Large intestine (tissue), 3 donors: ENCODE measurements around the gene POM121C. TPM values are rescaled to one million over a fixed set of nuclear protein-coding genes. Genes with fewer than 3 reads are reported as not detected.
A peak's percentile ranks its signal among the peaks of the same experiment; 100 is the strongest.
"Not testable (repeated sequence)": the region's sequence is repeated elsewhere in the genome, so short reads cannot be mapped to it uniquely, and the experiment has no call there.

Source experiments
- DNase-seq, 2 donors: peaks; one replicate each; pipeline versions ENCODE4 v3.0.0 to v3.0.0-alpha.2; 2013
- H3K27ac ChIP-seq: one replicate; pipeline ENCODE4 v1.5.1; 2013; ENCODE audit warnings: low read length
- H3K27me3 ChIP-seq: 2 replicates; pipeline ENCODE4 v1.6.1; 2013; ENCODE audit warnings: low read length; ENCODE audit not compliant: control insufficient read depth, insufficient read depth
- H3K36me3 ChIP-seq: 2 replicates; pipeline ENCODE4 v1.6.1; 2013; ENCODE audit warnings: low read length; ENCODE audit not compliant: control insufficient read depth, insufficient read depth
- H3K4me1 ChIP-seq: one replicate; pipeline ENCODE4 v1.6.1; 2013; ENCODE audit warnings: low read length; ENCODE audit not compliant: control insufficient read depth, insufficient read depth
- H3K4me3 ChIP-seq: one replicate; pipeline ENCODE4 v1.5.1; 2013; ENCODE audit warnings: low read length
- H3K9me3 ChIP-seq: one replicate; pipeline ENCODE4 v1.6.1; 2013; ENCODE audit warnings: mild to moderate bottlenecking, low read depth, low read length, moderate library complexity; ENCODE audit not compliant: control insufficient read depth
- WGBS: methylation state at CpG from one replicate; pipeline ENCODE4 v1.1.5; 2013; ENCODE audit warnings: low lambda C conversion rate; ENCODE audit not compliant: insufficient coverage; 5-methylcytosine and 5-hydroxymethylcytosine counted together
- polyA plus RNA-seq: library from polyadenylated mRNA; unstranded; fragments of 120-200 nt; gene quantifications from one replicate; pipeline ENCODE4 v1.2.1, GENCODE V29; 2013

POM121C gene
- polyA plus RNA-seq, 1 donor = 38.2 TPM

- H3K4me3 ChIP-seq, H3K27me3 ChIP-seq, H3K36me3 ChIP-seq, H3K9me3 ChIP-seq, H3K27ac ChIP-seq, H3K4me1 ChIP-seq, DNase-seq: not testable (repeated sequence)
- WGBS = no CpG with 5 or more reads among the region's 11 CpGs
Measured at GRCh38 chr7:75415428-75415817, 70.7 kb downstream of the POM121C start.

DNA sequence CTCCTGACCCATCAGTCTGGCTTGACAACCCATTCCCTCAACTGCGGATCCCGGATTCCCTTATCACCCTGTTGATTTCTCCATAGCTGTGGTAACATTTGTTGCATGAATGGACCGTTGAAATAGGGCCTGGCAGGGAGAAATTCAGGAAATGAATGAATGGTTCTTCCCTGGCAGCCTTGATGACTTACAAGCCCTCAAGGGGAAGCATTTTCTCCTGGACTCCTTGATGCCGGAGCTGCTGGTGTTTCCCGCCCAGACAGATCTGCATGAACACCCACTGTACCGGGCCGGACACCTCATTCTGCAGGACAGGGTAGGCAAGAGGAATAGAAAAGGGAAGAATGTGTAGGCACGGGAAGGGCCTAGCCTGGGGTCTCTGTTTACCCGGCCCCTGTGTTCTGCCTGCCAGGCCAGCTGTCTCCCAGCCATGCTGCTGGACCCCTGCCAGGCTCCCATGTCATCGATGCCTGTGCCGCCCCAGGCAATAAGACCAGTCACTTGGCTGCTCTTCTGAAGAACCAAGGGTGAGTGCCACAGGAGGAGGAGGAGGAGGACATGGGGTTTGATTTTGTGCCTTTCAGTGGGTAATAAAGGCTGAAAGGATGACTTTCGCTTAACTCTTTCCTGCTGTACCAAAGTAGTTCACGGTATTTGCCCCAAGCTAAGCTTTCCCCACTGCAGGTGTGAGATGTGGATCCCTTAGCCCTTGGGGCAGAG is 71.2 kb downstream of the POM121C start:
- not testable (repeated sequence) for H3K4me1 ChIP-seq, H3K27ac ChIP-seq, H3K27me3 ChIP-seq, H3K9me3 ChIP-seq, DNase-seq, H3K36me3 ChIP-seq, H3K4me3 ChIP-seq
- WGBS = no CpG with 5 or more reads among the region's 13 CpGs

DNA sequence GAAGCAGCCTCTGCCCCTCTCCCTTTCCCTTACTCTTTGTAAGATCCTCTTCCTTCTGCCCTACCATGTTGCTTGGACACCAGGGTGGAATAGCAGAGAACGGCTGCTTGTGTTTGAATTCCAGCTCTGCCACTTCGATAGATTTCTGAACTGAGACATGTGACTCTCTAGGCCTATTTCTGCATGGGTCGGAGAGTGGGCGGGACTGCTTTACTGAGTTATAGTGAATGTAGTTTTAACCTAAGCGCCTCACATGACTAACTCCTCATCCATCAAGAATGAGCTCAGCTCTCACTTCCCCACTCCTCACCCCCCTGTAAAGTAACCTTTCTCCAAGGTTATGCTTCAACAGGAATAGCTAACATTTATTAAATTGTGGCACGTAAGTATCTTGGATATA is 71.9 kb downstream of the POM121C start:
- not testable (repeated sequence) for H3K27ac ChIP-seq, H3K4me3 ChIP-seq, H3K9me3 ChIP-seq, DNase-seq, H3K4me1 ChIP-seq, H3K27me3 ChIP-seq, H3K36me3 ChIP-seq
- no CpG with 5 or more reads among the region's 6 CpGs for WGBS

- not testable (repeated sequence) for DNase-seq, H3K9me3 ChIP-seq, H3K4me1 ChIP-seq, H3K36me3 ChIP-seq, H3K4me3 ChIP-seq, H3K27me3 ChIP-seq, H3K27ac ChIP-seq
- no CpG with 5 or more reads among the region's 13 CpGs for WGBS
Measured at GRCh38 chr7:75410823-75411173, 75.3 kb downstream of the POM121C start.

GRCh38 chr7:75409880-75410822 is 75.9 kb downstream of the POM121C start:
- not testable (repeated sequence) for H3K27me3 ChIP-seq, H3K4me1 ChIP-seq, H3K36me3 ChIP-seq, H3K9me3 ChIP-seq, H3K27ac ChIP-seq, DNase-seq
- no CpG with 5 or more reads among the region's 74 CpGs for WGBS
- peak overlapping the region; percentile 13 for H3K4me3 ChIP-seq

DNA sequence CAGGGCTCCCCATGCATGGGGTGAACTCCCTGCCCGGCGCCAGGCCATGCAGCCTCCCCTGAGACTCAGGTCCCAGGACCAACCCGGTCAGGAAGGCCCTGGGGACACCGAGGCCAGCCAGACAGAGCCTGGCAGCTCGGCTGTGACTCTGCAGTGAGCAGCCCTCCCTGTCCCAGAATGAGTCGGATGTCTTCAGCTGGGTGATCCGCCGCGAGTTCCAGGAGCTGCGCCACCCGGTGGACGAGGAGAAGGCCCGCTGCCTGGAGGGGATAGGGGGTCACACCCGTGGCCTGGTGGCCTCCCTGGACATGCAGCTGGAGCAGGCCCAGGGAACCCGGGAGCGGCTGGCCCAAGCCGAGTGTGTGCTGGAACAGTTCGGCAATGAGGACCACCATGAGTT is 81.4 kb downstream of the POM121C start:
- not testable (repeated sequence) for H3K27me3 ChIP-seq, H3K4me3 ChIP-seq, H3K4me1 ChIP-seq, H3K36me3 ChIP-seq, H3K9me3 ChIP-seq, DNase-seq, H3K27ac ChIP-seq
- WGBS = no CpG with 5 or more reads among the region's 18 CpGs

DNA sequence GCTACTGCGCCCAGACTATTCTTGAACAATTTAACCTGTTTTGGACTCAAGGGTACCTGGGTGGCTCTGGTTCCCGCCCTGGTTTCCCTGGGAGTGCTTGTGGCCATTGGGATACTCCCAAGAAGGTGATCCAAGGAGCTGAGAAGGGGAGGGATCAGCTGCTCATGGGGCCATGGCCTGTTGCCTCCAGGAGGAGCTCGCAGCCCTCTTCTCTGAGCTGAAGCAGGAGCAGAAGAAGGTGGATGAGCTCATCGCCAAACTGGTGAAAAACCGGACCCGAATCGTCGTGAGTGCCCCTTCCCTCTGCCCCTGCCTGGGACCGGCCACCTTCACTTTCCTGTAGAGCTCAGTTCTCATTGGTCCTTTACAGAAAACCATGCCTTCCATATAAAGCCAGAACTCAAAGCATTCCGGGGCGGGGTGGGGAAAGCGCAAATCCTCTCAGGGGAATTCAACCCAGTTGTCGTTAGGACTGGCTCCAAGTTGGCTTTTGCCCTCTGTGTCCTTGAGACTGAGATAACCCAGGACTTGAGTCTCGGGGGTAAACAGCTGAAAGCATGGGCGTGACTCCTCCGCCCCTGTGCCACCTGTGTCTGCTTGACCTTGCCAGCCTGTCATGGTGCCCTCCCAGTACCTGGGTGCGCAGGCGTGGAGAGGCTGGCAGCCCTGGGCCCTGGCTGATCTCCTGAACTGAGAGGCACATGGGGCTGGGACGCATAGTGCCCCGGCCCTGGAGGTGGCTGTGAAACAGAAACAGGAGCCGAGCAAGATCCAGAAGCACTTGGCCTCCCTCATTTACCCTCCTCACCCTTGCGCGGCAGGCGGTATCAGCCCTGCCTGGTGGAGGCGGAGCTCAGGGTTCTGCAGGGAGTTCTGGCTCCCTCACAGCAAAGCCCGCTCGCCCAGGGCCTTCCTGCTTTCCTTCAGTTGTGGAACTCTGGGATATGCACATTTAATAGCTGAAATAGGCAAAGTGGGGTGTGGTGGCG is 82.3 kb downstream of the POM121C start:
- no CpG with 5 or more reads among the region's 28 CpGs for WGBS
- not testable (repeated sequence) for H3K27me3 ChIP-seq, H3K36me3 ChIP-seq

DNA sequence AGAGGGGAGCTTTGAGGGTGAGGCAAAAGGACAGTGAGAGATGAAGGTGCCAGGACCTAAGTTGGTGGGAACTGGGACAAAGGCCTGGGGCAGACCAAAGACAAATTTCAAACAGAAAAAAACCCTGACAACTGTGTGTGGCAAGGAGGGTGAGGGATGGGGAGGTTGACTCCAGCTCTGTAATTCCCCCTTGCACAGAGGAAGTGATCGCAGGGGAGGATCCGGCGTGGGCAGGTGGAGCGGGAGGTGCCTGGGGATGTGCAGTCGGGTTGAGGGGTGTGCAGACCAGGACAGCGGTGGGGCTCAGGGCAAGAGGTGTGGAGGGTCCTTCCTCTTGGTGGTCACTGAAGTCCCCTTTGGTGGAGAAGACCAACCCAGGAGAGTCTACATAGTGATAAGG is 85.5 kb downstream of the POM121C start:
- DNase-seq, H3K36me3 ChIP-seq, H3K9me3 ChIP-seq, H3K27me3 ChIP-seq, H3K4me1 ChIP-seq, H3K27ac ChIP-seq, H3K4me3 ChIP-seq: not testable (repeated sequence)
- WGBS = no CpG with 5 or more reads among the region's 6 CpGs

More for the DNA sequence above, 82.3 kb downstream of the POM121C start:
- H3K4me3 ChIP-seq, H3K9me3 ChIP-seq, H3K4me1 ChIP-seq, H3K27ac ChIP-seq, DNase-seq: not testable (repeated sequence)

GRCh38 chr7:75398771-75399700 is 87.1 kb downstream of the POM121C start:
- WGBS = no CpG with 5 or more reads among the region's 34 CpGs
- not testable (repeated sequence) for H3K4me3 ChIP-seq, H3K36me3 ChIP-seq, H3K9me3 ChIP-seq, DNase-seq, H3K4me1 ChIP-seq, H3K27ac ChIP-seq, H3K27me3 ChIP-seq
